ENCODE results near the gene CCRL2. TPM values are rescaled to one million over a fixed set of nuclear protein-coding genes. Genes with fewer than 3 reads are reported as not detected.

Gene CCRL2
- total RNA-seq, 1 donor from 2014 or later: not detected

DNA sequence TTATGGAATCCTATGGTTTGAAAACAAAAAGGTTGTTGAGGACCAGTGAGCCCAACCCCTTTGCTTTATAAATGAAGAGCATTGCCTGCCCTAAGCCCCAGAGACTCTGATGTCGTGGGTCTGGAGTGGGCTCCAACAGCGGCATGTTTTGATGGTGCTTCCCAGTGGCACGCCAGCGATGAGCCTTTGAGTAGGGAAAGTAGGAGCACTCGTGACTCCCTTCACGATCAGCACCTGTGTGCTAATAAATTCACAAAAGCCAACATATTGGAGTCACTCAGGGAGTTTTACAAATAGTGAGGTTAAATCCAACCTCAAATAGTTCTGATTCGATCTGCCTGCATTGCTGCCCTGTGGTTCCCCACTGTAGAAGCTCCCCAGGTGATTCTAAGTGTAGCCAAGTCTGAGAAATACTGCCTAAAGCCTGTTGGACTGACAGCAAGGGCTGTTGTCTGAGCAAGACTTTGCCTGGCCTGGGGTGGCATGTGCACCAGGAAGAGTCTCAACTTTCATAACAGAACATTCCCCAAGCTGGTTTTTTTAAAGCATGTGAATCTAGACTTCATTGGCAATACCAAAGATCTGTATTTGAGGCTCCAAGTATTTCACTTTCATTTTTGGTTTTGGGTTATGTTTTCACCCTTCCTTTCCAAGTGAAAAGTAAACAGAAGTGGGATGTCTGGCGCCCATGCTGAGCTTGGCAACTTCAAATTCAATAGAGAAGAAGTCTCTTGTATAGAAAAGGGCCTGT, 26.4 kb upstream of the CCRL2 start:
- peaks cover 10% of the 10 kb centered on the region for H3K27me3 Mint-ChIP-seq (ENCODE audit: insufficient read depth, low read depth)
- H3K4me3 Mint-ChIP-seq: no peak overlapping the region
- Histone ChIP-seq H2AFZ (replicated peaks) (no peak overlapping the region), H3K79me2 (ENCODE audit: low read depth) (no peaks in the 10 kb centered on the region), H3K4me2 (no peak overlapping the region), H3K36me3 (no peaks in the 10 kb centered on the region), H3F3A (ENCODE audit: low read depth) (no peaks in the 10 kb centered on the region), H3K4me1 (no peaks in the 10 kb centered on the region), H3K9ac (no peak overlapping the region), H3K9me3 (ENCODE audit: low read depth) (no peaks in the 10 kb centered on the region), H3K27ac (no peak overlapping the region), H3K27me3 (no peaks in the 10 kb centered on the region), H3K4me3 (no peak overlapping the region), H4K20me1 (ENCODE audit: low read depth) (no peaks in the 10 kb centered on the region)
- no peak overlapping the region for H3K27ac Mint-ChIP-seq
- DNase-seq (ENCODE audit: low spot score): no peak
- H3K36me3 Mint-ChIP-seq: no peaks in the 10 kb centered on the region
- no peaks in the 10 kb centered on the region for H3K4me1 Mint-ChIP-seq
- H3K9me3 Mint-ChIP-seq: no peaks in the 10 kb centered on the region
- no peak for TF ChIP-seq EZH2 (IDR thresholded peaks at IDR 0.05)
- no peak for TF ChIP-seq EZH2phosphoT487 (IDR thresholded peaks at IDR 0.05)
- TF ChIP-seq CTCF (IDR thresholded peaks at IDR 0.05): no peak

GRCh38 chr3:46381625-46382024, 25.4 kb upstream of the CCRL2 start:
- no peaks in the 10 kb centered on the region for H3K27me3 ChIP-seq
- H3K9ac ChIP-seq: no peak overlapping the region
- no peaks in the 10 kb centered on the region for H3K36me3 ChIP-seq
- TF ChIP-seq EZH2 (IDR thresholded peaks at IDR 0.05) (no peak), EZH2phosphoT487 (IDR thresholded peaks at IDR 0.05) (no peak), CTCF (IDR thresholded peaks at IDR 0.05) (no peak)
- no peak overlapping the region for H2AFZ ChIP-seq (replicated peaks)
- H3K27ac ChIP-seq: no peak overlapping the region
- no peaks in the 10 kb centered on the region for H4K20me1 ChIP-seq (ENCODE audit: low read depth)
- peaks cover 10% of the 10 kb centered on the region for H3K27me3 Mint-ChIP-seq (ENCODE audit: insufficient read depth, low read depth)
- no peak overlapping the region for H3K4me2 ChIP-seq
- H3K9me3 Mint-ChIP-seq: no peaks in the 10 kb centered on the region
- H3K36me3 Mint-ChIP-seq: no peaks in the 10 kb centered on the region
- H3K4me3 Mint-ChIP-seq: no peak overlapping the region
- no peak overlapping the region for H3K4me3 ChIP-seq
- H3K4me1 Mint-ChIP-seq: no peaks in the 10 kb centered on the region
- H3K4me1 ChIP-seq: no peaks in the 10 kb centered on the region
- no peaks in the 10 kb centered on the region for H3K79me2 ChIP-seq (ENCODE audit: low read depth)
- no peak for DNase-seq (ENCODE audit: low spot score)
- H3K9me3 ChIP-seq (ENCODE audit: low read depth): no peaks in the 10 kb centered on the region
- H3K27ac Mint-ChIP-seq: no peak overlapping the region
- H3F3A ChIP-seq (ENCODE audit: low read depth): no peaks in the 10 kb centered on the region

GRCh38 chr3:46383211-46383950, 23.7 kb upstream of the CCRL2 start:
- Mint-ChIP-seq H3K4me3 (no peak overlapping the region), H3K27ac (no peak overlapping the region), H3K9me3 (no peaks in the 10 kb centered on the region), H3K4me1 (no peaks in the 10 kb centered on the region), H3K36me3 (no peaks in the 10 kb centered on the region), H3K27me3 (ENCODE audit: insufficient read depth, low read depth) (peaks cover 4% of the 10 kb centered on the region)
- H3K9me3 ChIP-seq (ENCODE audit: low read depth): no peaks in the 10 kb centered on the region
- H3F3A ChIP-seq (ENCODE audit: low read depth): no peaks in the 10 kb centered on the region
- TF ChIP-seq CTCF (IDR thresholded peaks at IDR 0.05) (no peak), EZH2 (IDR thresholded peaks at IDR 0.05) (no peak), EZH2phosphoT487 (IDR thresholded peaks at IDR 0.05) (no peak)
- H3K36me3 ChIP-seq: no peaks in the 10 kb centered on the region
- no peak for DNase-seq (ENCODE audit: low spot score)
- no peak overlapping the region for H3K27ac ChIP-seq
- H3K4me3 ChIP-seq: no peak overlapping the region
- no peak overlapping the region for H3K9ac ChIP-seq
- H2AFZ ChIP-seq (replicated peaks): no peak overlapping the region
- no peaks in the 10 kb centered on the region for H4K20me1 ChIP-seq (ENCODE audit: low read depth)
- no peaks in the 10 kb centered on the region for H3K27me3 ChIP-seq
- H3K4me2 ChIP-seq: no peak overlapping the region
- no peaks in the 10 kb centered on the region for H3K4me1 ChIP-seq
- H3K79me2 ChIP-seq (ENCODE audit: low read depth): no peaks in the 10 kb centered on the region

All from neural progenitor cell (in vitro differentiated cells).